GM18951 (cell line): ENCODE measurements around the gene GRIP1.

ENCODE experiments used
- POLR2A ChIP-seq: IDR thresholded peaks from 4 replicates; pipeline ENCODE4 v1.6.1; 2011; ENCODE audit warnings: mild to moderate bottlenecking; ENCODE audit not compliant: insufficient read length, insufficient read depth; ENCODE audit errors: extremely low read depth
- in situ Hi-C: fragments of 300-500 bp; cut with MboI; formaldehyde crosslinking; loops from one replicate; pipeline ENCODE4 v1.12.0; 2022; ENCODE audit warnings: low sequenced_read_pairs, mixed read lengths, inconsistent platforms; ENCODE audit not compliant: unreplicated experiment

The GRIP1 gene

GRCh38 chr12:66596199-66596598 is 82.7 kb downstream of the GRIP1 start:
- in situ Hi-C loops: no loop called here

GRCh38 chr12:66594688-66595087 is 84.2 kb downstream of the GRIP1 start:
- TF ChIP-seq POLR2A: no peak
- in situ Hi-C loops: no loop called here

More at GRCh38 chr12:66596199-66596598, 82.7 kb downstream of the GRIP1 start:
- no peak for TF ChIP-seq POLR2A

DNA sequence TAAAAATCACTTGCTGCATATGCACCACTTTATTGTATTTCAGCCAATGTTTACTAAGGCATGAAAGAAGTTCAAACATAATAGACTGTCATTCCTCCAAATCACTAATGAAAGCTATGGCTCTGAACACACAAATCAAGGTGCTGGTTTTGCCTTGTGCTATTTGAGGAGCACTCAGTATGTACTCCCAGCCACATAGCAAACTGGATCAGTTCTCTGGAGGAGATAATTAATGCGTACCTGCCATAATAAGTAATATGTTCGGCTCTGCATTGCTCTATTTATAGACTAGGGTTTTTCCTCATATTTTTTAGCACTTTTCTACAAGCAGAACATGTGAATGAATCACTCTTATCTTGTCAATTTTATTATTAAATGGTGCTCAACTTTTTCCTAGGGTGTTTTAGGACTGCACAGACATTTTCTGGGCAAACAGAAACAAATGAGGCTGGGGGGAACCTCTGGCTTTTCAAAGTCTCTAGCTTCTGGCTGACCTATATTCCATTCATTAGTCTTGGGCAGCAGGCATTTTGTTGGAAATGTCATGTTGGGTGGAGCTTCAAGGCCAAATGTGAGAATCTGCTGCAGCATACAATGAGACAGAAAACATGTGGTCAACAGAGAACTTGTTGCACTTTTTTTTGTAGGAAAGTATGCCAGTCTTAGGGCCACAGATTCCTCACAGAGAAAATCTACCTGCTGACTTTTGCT is 88.4 kb downstream of the GRIP1 start:
- TF ChIP-seq POLR2A: no peak
- in situ Hi-C loops: no loop called here

DNA sequence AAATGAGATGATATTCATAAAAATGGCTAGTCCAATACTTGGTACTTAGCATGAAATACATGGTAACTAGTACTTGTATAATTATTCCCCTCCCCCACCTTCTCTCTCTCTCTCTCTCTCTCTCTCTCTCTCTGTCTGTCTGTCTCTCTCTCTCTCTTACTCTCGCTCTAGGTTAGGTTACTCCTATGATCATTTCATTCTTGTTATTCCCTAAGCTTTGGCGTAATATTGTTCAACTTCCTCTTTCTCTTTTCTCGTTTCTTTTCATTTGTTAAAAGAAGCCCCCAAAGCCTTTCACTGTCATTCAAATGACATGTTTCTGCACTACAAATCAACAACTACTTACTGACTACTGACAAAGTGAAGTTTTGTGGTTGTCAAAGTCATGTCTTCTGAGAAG is 89.8 kb downstream of the GRIP1 start:
- in situ Hi-C loops: no loop called here

DNA sequence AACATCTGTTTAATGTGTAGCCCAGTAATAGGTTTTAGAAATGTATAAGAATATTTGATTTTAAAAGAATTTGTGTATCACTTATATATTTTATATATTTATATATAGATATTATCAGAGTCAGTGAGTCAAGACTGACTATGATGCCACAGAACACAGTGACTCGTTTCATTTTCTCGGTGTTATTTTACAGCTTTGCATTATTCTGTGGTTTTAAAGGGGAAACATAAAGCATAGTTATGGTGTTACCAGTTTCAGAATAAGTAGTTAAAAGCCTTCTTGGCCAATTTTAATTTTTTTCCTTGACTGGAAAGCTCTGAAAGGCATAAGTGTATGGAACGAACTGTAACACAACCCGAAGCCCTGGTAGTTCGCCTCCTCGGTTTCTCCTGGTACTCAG is 91.0 kb downstream of the GRIP1 start:
- in situ Hi-C loops: no loop called here
- TF ChIP-seq POLR2A: no peak

More for the DNA sequence above, 89.8 kb downstream of the GRIP1 start:
- TF ChIP-seq POLR2A: no peak

- in situ Hi-C loops: no loop called here
- no peak for TF ChIP-seq POLR2A
Observed at GRCh38 chr12:66584673-66585072, 94.2 kb downstream of the GRIP1 start.

DNA sequence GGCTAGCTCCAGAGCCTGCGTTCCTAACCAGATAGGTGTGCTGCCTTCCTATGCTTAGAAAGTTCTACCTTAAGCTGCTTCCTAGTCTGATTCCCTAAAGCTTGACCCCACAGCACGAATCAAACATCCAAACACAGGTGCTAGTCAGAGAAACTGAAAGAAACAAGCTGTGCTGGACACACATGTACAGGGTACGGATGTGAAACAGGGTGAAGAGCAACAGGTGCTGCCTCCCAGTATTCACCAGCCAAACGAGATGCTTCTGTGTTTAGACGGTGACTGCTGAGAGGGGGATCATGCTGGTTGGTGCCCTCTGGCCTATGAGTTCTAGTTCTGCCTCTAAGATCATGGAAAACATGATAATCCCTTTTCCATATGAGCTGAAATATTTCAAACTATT is 105.3 kb downstream of the GRIP1 start:
- in situ Hi-C loops: no loop called here

GRCh38 chr12:66572845-66573244 is 106.0 kb downstream of the GRIP1 start:
- no peak for TF ChIP-seq POLR2A

More for the DNA sequence above, 105.3 kb downstream of the GRIP1 start:
- TF ChIP-seq POLR2A: no peak

DNA sequence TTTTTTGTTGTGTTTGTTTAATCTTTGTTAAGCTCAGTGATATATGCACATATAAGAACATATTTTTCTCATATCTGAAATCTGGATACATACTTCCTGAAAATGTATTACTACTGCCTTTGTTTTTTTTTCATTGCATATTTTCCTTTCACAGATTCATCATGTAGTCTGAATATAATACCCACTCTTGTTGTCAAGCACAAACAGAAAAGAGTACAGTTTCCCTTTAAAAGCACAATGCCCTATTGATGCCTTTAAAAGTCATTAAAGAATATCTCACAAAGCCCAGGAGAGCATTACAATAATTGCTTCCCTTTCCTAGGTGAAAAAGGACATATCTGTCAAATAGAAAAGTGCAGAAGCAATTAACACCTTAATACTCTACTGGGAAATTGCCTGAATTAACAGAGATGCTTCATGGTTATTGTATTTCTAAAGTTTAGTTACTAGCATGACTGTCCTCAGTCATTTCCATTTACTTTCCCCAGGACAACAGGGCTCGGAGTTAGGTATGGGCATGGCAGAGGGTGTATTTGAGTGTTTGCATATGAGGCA is 107.4 kb downstream of the GRIP1 start:
- in situ Hi-C loops: no loop called here
- TF ChIP-seq POLR2A: no peak

More at GRCh38 chr12:66572845-66573244, 106.0 kb downstream of the GRIP1 start:
- in situ Hi-C loops: no loop called here

DNA sequence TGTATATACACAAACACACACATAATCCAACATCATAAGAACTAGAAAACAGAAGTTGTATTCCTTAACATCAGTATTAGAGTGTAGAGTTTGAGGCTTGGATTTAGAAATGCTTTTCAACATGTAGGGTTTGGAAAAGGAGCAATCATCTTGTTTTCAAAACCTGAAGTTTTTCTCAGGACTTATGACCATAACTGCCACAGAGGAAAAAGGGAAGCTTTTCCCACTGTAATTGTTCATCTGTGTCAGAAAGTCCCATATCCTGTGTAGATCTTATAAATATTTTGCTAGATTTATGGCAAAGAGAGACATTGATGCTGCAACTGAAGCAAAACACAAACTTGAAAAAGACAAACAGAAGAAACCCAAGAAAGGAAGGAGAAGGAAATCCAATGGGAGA is 115.7 kb downstream of the GRIP1 start:
- in situ Hi-C loops: no loop called here
- TF ChIP-seq POLR2A: no peak

DNA sequence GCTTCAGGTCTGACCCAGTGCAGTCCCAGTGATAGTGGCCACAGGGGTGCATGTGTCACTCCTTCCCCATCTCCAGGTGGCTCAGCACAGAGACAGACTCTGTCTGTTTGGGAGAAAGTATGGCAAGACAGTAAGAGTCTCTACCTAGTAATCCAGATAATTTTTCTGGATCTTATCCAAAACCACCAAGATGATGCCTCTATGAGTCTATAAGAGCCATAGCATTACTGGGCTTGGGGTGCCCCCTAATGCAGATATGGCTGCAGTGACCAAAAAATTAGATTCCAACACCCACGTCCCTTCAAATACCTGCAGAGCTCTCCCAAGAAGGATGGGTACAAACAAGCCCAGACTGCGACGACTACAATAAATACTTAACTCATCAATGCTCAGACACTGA is 123.8 kb downstream of the GRIP1 start:
- no peak for TF ChIP-seq POLR2A
- in situ Hi-C loops: no loop called here

DNA sequence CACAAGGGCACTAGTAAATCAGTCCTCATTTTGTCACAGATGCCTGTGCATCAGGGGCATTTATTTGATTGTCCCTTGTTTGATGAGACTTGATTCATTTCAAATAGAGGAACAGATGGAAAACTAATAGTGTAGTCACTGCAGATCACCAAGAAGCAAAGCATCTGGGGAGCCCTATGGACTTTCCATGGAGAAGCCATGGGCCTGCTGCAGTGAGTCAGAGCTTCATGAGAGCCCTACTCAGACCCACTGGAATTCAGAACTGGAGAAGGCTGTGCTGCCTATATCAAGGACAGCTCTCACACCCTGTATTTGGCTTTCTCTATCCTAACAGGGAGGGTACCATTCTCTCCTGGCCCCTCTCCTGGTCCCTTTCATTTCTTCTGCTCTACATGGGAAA is 126.2 kb downstream of the GRIP1 start:
- in situ Hi-C loops: no loop called here
- TF ChIP-seq POLR2A: no peak

DNA sequence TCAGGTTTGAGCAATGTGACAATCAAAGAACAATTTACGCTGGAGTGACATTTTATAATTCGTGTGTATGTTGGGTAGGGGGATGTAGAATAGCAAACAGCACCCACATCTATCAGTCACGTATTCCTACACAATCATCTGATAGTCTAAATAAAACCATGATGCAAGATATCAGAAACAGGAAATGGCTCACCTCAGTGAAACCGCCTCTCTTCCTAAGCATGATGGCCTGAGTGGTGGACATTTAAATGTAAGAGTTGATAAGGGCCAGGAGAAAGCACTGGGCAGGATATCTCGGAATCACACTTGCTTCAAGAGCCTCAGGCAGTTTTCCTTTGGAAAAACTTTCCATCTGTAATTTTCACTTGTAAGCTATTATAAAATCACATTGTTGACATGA is 128.2 kb downstream of the GRIP1 start:
- in situ Hi-C loops: no loop called here
- no peak for TF ChIP-seq POLR2A

- TF ChIP-seq POLR2A: no peak
- in situ Hi-C loops: no loop called here
Observed at GRCh38 chr12:66549050-66549389, 129.9 kb downstream of the GRIP1 start.
